Putamen (tissue), 1 donor: ENCODE data around the gene HEPACAM2.

Source experiments
- DNase-seq: peaks from one replicate; pipeline ENCODE4 v3.0.0-alpha.2; 2016; ENCODE audit warnings: low spot score

Gene HEPACAM2

GRCh38 chr7:93226310-93226709 lies at the start of gene HEPACAM2:
TSS of gene HEPACAM2 (minus strand) at chr7:93226469.
- DNase-seq: no peak

DNA sequence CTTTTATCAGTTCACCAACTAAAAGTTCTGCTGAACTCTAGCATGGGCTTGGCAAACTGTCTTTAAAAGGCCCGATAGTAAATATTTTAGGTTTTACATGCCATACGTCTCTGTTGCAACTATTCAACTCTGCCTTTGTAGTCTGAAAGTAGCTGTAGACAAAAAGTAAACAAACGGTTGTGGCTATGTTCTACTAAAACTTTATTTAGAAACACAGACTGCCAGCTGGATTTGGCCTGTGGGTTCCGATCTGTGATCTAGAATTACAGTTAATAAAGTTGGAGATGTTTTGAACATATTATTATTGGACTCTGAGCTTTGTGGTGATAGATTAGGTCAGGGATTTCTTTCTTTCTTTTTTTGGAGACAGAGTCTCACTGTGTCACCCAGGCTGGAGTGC lies 39.0 kb upstream of the HEPACAM2 start:
- no peak for DNase-seq

- DNase-seq: no peak
Measured at GRCh38 chr7:93262535-93262934, 36.3 kb upstream of the HEPACAM2 start.

DNA sequence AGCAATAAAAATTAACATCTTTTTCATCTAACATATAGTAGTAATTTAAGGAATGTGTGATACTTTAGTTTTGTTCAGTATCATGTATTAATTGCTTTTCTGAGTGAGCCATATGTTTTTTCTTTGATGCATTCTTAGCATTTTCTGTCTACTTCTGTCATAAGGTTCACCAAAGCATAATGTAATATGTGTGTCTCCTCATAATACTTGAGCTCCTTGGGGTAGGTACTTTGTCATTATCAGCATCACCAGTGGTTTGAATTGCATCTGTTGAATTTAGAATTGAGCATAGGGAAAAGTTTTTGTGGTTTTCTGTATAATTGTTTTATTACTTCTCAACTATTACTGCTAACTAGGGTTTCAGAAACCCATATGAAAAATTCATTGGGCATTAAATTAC lies 32.4 kb upstream of the HEPACAM2 start:
- no peak for DNase-seq

GRCh38 chr7:93249491-93250148 lies 23.4 kb upstream of the HEPACAM2 start:
- DNase-seq: no peak

DNA sequence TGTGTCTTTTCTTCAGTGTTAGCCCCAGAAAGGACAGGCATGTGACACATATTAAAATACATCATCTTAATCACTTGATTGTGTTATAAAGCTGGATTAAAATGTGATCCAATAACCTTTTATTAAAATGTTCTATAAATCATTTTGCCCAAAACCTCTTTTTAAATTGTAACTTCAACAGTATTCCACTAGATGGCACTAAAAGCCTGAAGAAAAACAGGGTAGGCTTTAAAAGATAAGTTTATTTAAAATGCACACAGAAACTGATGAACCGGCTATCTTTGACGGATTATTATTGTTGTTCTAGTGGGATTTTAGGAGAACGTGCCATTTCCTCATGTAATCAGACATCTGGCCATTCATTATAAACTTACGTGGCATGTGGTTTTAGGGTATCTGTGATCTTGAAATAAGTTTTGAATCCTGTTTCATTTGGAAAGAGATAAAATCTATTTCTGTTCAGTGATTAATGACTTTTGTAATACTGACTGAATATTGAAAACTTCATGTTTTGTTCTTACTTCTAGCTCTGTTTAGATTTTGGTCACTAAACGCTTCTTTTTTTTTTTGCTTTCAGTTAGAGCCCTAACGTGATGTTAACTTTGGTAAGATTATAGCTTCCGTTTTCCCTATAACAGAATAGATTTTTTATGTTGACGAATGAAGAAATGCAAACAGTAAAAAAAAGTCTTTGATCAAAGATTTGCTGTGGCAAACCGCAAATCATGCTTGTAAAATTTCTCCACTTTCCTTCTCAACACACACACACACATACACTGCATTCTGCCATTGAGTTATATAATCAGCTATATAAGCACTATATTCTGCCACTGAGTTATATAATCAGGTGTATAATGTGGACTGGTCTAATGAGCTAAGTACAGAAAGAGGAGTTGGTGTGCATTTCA lies 19.5 kb upstream of the HEPACAM2 start:
- no peak for DNase-seq

GRCh38 chr7:93242106-93242505 lies 15.8 kb upstream of the HEPACAM2 start:
- DNase-seq: no peak

GRCh38 chr7:93239824-93240223 lies 13.6 kb upstream of the HEPACAM2 start:
- no peak for DNase-seq

- DNase-seq: no peak
Measured at GRCh38 chr7:93238748-93239147, 12.5 kb upstream of the HEPACAM2 start.

DNA sequence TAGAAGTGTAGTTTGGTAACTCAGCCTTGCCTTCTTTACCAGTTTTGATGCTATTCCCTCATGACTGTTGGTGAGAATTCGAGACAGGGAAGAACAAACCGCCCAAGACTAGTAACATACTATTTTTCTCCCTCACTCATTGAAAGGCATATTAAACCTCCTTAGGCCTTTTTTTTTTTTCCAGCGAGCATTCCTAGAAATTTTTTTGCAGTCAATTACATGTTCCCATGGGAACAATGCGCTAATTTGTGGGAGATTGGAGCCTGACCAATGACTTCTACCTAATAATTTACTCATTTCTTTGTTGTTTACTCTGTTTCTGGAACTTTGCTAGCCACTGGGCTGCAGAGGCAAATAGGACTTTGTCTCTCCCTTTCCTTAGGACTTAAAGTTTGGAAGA lies 11.9 kb upstream of the HEPACAM2 start:
- no peak for DNase-seq

- DNase-seq: no peak
Measured at GRCh38 chr7:93235541-93235940, 9.3 kb upstream of the HEPACAM2 start.

- DNase-seq: no peak
Measured at GRCh38 chr7:93232673-93233018, 6.4 kb upstream of the HEPACAM2 start.

DNA sequence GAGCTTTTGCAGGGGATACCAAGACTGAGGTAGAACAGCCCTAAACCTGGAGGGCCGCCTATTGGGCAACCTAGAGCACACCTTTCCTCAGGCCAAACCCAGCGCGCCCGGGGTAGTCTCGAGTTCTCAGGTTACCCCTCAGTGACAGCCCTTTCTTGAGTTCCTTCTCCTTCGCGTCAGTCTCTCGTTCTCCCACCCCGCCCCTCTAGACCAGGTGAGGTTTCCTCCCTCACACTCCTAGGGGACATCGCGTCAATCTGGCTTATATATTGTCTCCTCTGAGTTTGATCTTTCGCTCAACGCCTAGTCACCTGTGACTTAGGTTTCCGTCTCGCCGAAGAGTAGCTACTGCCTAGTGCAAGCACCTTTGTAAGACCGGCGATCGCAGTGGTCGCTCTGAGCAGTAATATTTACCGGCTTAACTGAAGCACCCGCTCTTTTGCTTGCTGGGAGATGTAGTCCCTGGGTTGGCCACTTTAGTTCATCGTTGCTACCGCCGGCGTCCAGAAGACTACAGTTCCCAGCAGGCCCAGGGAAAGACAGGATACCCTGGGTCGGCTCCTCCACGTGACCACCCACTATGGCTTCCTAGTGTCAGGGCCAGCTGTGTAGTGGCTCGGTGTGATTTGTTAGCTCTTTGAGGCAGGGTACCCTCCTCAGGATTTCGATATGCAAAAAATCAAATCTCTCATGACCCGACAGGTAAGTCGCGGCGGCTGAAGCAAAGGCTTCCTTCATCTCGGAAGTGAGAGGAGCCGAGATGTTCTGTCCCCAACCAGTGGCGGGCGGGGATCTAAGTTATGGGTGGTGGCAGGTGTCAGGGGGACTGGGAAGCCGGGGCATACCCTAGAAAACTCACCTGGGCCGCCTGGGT lies 5.8 kb upstream of the HEPACAM2 start, which contains the start of gene VPS50:
Gene VPS50 (plus strand): TSS at position 568 of the 874 bp plus-strand sequence. CDS start 102 bp downstream, at position 670.
- peak; percentile 98 for DNase-seq

DNA sequence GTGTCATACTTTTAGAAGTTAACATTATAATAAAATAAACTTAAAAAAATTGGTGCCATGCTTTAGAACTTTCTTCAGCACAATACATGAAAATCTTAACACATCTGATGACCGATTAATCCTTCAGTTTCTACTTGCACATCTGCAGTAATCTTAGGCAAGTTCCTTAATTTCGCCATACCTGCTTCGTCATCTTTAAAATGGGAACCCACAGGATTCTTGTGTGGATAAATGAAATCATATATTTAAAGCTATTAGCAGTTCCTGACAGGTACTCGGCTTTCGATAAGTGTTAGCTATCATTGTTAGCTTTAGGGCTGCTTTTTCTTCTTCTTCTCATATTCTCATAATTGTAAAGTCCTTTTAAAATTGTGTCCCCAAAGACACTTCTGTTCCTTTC lies 5.0 kb upstream of the HEPACAM2 start:
- no peak for DNase-seq

- no peak for DNase-seq
Measured at GRCh38 chr7:93228302-93228701, 2.0 kb upstream of the HEPACAM2 start.

DNA sequence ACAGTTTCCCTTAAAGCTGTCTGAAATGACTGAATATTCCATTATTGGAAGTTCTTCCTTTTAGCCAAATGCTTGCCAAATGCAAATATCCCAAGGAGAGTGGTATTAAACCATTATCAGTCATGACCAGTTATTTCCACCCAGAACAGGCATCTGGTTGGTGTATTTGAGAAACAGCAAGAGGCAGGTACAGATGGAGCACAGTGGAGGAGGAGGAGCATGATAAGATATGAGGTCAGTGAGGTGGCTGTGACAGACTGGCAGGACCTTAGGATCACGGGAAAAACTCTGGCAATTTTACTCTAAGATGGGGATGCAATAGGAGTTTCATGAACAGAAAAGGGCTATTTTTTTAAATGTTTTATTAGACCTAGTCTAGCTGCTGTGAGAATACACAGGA lies 6.4 kb downstream of the HEPACAM2 start:
- DNase-seq: no peak

DNA sequence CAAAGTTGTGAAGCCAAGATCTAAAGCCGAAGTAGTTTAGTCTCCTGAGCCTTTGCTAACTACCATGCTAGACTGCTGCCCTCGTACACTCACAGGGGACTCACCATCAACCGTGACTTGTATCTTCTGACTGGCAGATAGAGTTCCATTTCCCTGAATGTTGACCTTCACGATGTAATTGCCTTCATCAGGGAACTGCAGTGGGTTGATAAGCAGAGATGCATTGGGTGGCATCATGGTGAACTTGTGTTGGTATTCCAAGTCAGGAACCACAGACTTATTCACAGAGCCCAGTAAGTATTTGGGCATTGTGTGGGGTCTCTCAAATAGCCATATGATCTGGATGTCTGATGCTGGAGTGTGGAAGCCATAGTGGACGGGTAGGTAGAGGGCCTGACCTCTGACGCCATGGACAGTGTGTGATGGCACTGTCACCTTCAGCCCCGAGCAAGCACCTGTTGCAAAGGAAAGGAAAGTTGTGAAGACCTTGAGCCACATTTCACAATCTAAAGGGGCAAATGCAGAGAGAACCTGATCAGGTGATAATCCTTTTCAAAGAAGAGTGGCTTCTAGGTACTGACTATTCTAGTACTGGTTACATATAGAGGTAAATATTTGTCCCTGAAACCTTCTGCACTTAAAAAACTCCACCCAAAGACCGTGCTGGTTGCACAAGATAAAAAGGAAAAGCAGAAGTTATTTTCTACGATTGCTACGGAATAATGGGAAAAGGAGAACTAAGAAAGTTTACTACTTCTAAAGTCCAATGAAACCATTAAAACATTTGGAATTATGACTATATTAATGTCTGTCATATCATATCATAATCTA lies 7.1 kb downstream of the HEPACAM2 start:
- DNase-seq: no peak

DNA sequence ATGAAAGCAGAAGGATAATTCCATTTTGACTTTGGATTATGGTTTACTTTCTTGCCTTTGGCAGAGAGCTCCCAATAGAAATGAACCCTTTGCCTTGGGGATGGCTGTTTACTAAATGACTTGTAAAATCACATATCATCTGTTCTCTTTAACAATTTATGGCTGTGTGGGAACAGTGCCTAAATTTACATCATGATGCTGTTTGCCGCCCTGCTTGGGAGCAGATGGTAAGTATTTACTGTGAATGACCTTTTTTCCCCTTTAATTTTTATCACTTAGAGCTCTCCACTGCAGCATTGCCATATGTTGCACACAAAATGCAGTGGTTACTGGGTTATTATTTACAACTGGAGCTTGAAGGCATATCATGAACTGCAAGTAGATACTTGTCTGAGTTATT lies 13.4 kb downstream of the HEPACAM2 start:
- DNase-seq: no peak

- no peak for DNase-seq
Measured at GRCh38 chr7:93211228-93211818, 14.9 kb downstream of the HEPACAM2 start.

- no peak for DNase-seq
Measured at GRCh38 chr7:93205046-93205445, 21.2 kb downstream of the HEPACAM2 start.

GRCh38 chr7:93203496-93203895 lies 22.8 kb downstream of the HEPACAM2 start:
- no peak for DNase-seq
